Breast epithelium (tissue), 4 donors: Measurements from ENCODE around the gene NKD2. TPM values are rescaled to one million over a fixed set of nuclear protein-coding genes. Genes with fewer than 3 reads are reported as not detected.

Experiments
- DNase-seq, 2 donors: peaks; one replicate each; pipeline ENCODE4 v3.0.0-alpha.2; 2019; ENCODE audit warnings: low spot score in 2 of 2
- H3K27ac ChIP-seq, 2 donors: fragments of 200-600 bp; sonication (generic) in 1 of 2; one replicate each; pipeline ENCODE4 v1.5.1; 2016 to 2019; ENCODE audit warnings: mild to moderate bottlenecking in 1 of 2
- H3K27me3 ChIP-seq, 2 donors: fragments of 200-600 bp; sonication (generic) in 1 of 2; one replicate each; pipeline versions ENCODE4 v1.5.1 to v1.6.0; 2017 to 2019; ENCODE audit warnings: control low read depth in 1 of 2, mild to moderate bottlenecking in 1 of 2
- H3K36me3 ChIP-seq: fragments of 200-600 bp; one replicate; pipeline ENCODE4 v1.5.1; 2019
- H3K4me1 ChIP-seq, 2 donors: fragments of 200-600 bp; sonication (generic); one replicate each; pipeline ENCODE4 v1.5.1; 2016 to 2019; ENCODE audit warnings: control low read depth in 1 of 2
- H3K4me3 ChIP-seq, 3 donors: fragments of 200-600 bp; sonication (generic); 1 replicate in 2 of 3; 2 replicates in 1 of 3; pipeline ENCODE4 v1.5.1; 2016 to 2019; ENCODE audit warnings: mild to moderate bottlenecking in 3 of 3, moderate library complexity in 2 of 3
- H3K9me3 ChIP-seq, 2 donors: fragments of 200-600 bp; sonication (generic) in 1 of 2; one replicate each; pipeline ENCODE4 v1.5.1; 2016 to 2019; ENCODE audit warnings: control low read depth in 1 of 2
- CTCF ChIP-seq, 3 donors: fragments of 450-650 bp; IDR thresholded peaks; one replicate each; pipeline ENCODE4 v1.5.1; 2016 to 2017; ENCODE audit warnings: antibody characterized with exemption in 3 of 3, mild to moderate bottlenecking in 3 of 3, moderate library complexity in 3 of 3
- POLR2A ChIP-seq: fragments of 450-650 bp; IDR thresholded peaks from one replicate; pipeline ENCODE4 v1.6.1; 2016; ENCODE audit warnings: antibody characterized with exemption, mild to moderate bottlenecking, moderate library complexity
- POLR2AphosphoS5 ChIP-seq, 3 donors: sonication (generic); formaldehyde crosslinking; IDR thresholded peaks; one replicate each; pipeline ENCODE4 v1.6.1; 2017; ENCODE audit warnings: antibody characterized with exemption in 3 of 3
- intact Hi-C: fragments of 100-400 bp; cut with DNase I; formaldehyde crosslinking; loops from one replicate; pipeline ENCODE4 v1.15.1; 2023; ENCODE audit warnings: low total_unique reads
- total RNA-seq, 3 donors: library from RNA; depleted of rRNA; stranded (reverse); fragments of >200 nt; gene quantifications; one replicate each; pipeline ENCODE4 v1.1.0, GENCODE V29; 2016

Gene NKD2
- total RNA-seq, 3 donors from 2014 or later, result 5.9 to 16.7 TPM; not detected in 1

- Histone ChIP-seq H3K27me3 (no peaks in the 10 kb centered on the region), H3K27ac (no peak overlapping the region), H3K4me3 (no peak overlapping the region), H3K36me3 (no peaks in the 10 kb centered on the region), H3K4me1 (no peaks in the 10 kb centered on the region), H3K9me3 (no peaks in the 10 kb centered on the region)
- TF ChIP-seq CTCF (IDR thresholded peaks at IDR 0.05) (no peak), POLR2AphosphoS5 (IDR thresholded peaks at IDR 0.05) (no peak), POLR2A (no peak)
- intact Hi-C loops, result no loop called here
- DNase-seq, result no peak
Observed at GRCh38 chr5:1073239-1074102, 64.9 kb downstream of the NKD2 start.

GRCh38 chr5:1074226-1074625 lies 65.6 kb downstream of the NKD2 start:
- no peak overlapping the region for H3K4me3 ChIP-seq
- H3K9me3 ChIP-seq, result no peaks in the 10 kb centered on the region
- no peak for DNase-seq
- H3K27ac ChIP-seq, result no peak overlapping the region
- intact Hi-C loops, result no loop called here
- no peaks in the 10 kb centered on the region for H3K27me3 ChIP-seq
- TF ChIP-seq CTCF (IDR thresholded peaks at IDR 0.05), result no peak
- no peak for TF ChIP-seq POLR2A
- TF ChIP-seq POLR2AphosphoS5 (IDR thresholded peaks at IDR 0.05), result no peak
- H3K36me3 ChIP-seq, result peaks cover under 1% of the 10 kb centered on the region
- H3K4me1 ChIP-seq, result no peaks in the 10 kb centered on the region

DNA sequence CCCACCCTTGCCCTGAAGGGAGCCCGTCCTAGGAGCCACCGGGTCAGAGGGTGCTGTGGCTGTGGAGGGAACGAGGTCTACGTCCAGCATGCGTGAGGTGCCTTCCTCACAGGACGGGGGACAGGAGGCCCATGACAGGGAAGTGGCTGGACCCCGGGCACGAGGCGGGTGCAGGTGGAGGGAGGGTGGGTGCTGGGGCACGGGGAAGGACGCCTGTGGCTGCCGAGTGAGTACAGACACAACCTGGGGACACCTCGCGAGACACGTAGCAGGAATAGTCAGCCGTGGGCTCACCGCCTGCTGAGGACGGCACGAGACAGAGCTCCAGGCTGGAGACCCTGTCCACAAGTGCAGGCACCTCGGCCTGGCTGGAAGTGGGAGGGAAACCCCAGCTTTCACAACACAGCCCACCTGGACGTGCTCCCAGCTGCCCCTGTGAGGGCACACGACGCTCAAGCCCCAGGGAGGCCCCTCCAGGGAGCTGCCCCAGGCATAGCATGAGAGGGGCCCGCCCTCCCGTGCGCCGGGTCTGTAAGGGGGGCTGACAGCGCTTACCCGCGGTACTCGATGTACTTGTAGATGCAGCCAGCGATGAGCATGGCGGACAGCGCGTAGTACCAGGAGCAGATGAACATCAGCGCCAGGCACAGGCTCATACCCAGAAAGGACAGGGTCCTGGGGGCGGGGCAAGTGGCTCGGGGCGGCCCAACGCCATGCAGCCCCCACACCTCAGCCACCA lies 66.4 kb downstream of the NKD2 start:
- no peaks in the 10 kb centered on the region for H3K4me1 ChIP-seq
- H3K27ac ChIP-seq, result no peak overlapping the region
- intact Hi-C loops, result no loop called here
- H3K27me3 ChIP-seq, result no peaks in the 10 kb centered on the region
- no peaks in the 10 kb centered on the region for H3K9me3 ChIP-seq
- peaks cover 3% of the 10 kb centered on the region for H3K36me3 ChIP-seq
- no peak for TF ChIP-seq POLR2AphosphoS5 (IDR thresholded peaks at IDR 0.05)
- no peak for TF ChIP-seq CTCF (IDR thresholded peaks at IDR 0.05)
- no peak for TF ChIP-seq POLR2A
- H3K4me3 ChIP-seq, result no peak overlapping the region
- DNase-seq, result no peak

DNA sequence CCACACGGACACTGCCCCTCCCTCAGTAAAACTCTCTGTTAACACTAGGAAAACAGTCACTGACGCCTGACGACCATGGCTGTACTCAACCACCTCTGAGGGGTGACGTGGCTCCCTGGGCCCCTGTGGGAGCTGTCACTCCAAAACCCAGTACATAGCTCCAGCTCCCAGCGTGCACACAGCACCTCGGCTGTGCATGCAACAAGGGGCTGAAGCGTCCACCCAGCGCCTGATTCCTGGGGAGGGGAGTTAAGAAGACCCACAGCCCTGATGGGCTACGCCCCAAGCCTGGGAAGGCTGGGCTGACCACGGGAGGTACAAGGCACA lies 66.9 kb downstream of the NKD2 start:
- DNase-seq, result no peak
- Histone ChIP-seq H3K27ac (no peak overlapping the region), H3K4me3 (no peak overlapping the region), H3K4me1 (no peaks in the 10 kb centered on the region), H3K36me3 (peaks cover 3% of the 10 kb centered on the region), H3K27me3 (no peaks in the 10 kb centered on the region), H3K9me3 (no peaks in the 10 kb centered on the region)
- TF ChIP-seq POLR2AphosphoS5 (IDR thresholded peaks at IDR 0.05) (no peak), CTCF (IDR thresholded peaks at IDR 0.05) (no peak), POLR2A (no peak)
- intact Hi-C loops, result no loop called here

DNA sequence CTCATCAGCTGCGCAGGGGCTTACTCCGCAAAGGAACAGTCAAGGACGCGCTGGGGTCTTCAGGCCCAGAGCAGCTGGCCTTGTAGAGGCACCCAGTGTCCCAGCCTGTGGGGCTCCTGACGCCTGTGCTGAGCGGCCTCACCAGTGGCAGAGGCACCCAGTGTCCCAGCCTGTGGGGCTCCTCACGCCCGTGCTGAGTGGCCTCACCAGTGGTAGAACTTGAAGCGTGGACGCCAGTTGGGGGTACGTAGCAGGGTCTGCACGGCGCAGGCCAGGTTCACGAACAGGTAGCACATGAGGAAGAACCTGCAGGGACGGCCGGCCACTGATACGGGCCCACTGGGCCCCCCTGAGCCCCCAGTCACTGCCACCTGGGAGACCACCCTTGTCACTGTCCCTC lies 67.3 kb downstream of the NKD2 start:
- DNase-seq, result no peak
- no peak overlapping the region for H3K27ac ChIP-seq
- no peaks in the 10 kb centered on the region for H3K27me3 ChIP-seq
- H3K36me3 ChIP-seq, result peaks cover 3% of the 10 kb centered on the region
- H3K4me3 ChIP-seq, result no peak overlapping the region
- TF ChIP-seq POLR2AphosphoS5 (IDR thresholded peaks at IDR 0.05) (no peak), POLR2A (no peak), CTCF (IDR thresholded peaks at IDR 0.05) (no peak)
- intact Hi-C loops, result no loop called here
- H3K9me3 ChIP-seq, result no peaks in the 10 kb centered on the region
- H3K4me1 ChIP-seq, result no peaks in the 10 kb centered on the region
